Measurements from ENCODE around the gene IP6K2.

The IP6K2 gene

DNA sequence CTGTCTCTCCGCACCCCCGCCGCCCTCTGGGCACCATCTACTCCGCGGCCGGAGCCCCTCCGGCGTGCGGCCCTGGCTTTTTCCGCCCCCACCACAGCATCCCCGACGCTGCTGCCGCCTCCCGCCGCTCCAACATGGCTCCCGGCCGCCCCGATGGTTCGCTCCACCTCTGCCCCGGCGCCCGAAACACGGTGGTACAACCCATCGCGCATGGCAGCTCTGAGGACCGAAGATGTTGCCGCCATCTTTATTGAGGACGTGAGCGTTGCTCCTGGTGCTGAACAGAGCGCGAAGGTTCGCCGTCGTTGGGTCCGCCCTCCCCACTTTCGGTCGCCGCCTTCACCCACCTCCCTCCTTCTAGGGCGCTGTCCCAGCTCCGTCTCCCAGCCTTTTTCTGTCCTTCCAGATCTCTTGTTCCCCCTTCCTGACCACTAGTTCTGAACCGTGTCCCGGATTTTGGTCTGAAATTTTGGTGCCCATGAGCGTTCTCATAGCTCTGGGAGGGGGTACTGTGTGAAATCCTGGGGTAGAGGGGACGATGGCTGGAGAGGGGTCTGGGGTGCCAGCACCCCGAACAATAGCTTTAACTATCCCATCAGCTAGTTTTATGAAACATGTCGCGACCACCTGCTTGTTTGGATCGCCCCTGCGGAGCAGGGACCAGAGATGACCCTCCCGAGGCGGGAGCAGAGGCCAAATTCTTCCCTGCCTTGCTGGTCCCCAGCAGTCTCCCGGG, 54.1 kb downstream of the IP6K2 start, which contains the start of gene CELSR3:
CELSR3 (minus strand) TSS at position 134 of the 736 bp plus-strand sequence. CDS start 252 bp downstream, outside the sequence.
- peak; percentile 56 for DNase-seq

DNA sequence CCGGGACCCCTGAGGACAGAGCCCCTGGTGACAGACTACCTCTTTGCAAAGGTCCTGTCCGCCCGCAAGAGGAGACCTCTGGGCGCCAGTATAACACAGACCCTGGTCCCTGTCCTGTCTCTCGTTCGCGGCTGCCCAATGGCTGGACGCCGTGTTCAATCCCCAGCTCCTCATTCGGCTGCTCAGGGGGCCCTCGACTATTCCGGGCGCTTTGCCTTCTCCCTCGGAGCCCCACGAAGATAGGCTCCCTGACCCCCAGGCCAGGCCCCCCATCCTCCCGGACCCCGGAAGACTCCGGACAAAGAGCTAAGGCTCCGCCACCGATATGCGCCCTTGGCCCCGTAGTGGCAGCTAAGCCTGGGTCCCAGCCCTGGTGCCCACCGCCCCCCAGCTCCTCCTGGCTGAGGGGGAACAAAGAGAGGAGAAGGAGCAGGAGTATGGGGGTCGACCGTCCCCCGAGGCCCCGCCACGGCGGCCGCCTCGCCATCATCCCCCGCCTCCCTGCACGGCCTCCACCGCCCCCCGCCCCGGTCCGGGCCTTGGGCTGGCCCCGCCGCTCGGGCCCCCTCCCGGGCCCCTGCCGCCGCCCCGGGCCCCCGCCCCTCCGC, 54.8 kb downstream of the IP6K2 start:
- DNase-seq: no peak

DNA sequence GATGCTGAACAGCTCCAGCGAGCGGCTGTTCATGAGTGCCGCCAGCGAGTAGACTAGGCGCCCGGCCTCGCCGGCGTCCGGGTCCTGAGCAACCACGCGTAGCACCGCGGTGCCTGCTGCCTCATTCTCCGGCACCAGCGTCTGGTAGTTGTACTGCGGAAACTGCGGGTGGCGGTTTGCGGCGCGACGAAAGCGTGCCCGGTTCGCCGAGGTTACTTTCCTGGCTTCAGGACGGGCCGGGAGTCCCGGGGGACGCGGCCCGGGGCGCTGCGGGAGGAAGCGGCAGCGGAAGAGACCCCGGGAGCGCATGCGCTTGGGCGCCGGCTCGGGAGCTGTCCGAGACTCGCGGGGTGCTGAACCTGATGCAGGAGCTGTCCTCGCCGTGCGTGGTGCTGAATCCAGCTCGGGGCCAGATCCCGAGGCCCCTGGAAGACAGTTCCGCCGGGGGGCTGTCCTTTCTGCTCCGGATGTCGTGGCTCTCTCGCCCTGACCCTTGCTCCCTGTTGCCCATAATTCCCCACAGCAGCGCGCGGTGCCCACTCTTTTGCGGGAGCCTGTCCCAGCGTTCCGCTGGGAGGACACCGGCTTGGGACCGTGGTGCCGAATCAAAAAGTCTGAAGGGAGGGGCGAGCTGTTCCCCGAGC, 55.4 kb downstream of the IP6K2 start:
- DNase-seq: peak; percentile 76

DNA sequence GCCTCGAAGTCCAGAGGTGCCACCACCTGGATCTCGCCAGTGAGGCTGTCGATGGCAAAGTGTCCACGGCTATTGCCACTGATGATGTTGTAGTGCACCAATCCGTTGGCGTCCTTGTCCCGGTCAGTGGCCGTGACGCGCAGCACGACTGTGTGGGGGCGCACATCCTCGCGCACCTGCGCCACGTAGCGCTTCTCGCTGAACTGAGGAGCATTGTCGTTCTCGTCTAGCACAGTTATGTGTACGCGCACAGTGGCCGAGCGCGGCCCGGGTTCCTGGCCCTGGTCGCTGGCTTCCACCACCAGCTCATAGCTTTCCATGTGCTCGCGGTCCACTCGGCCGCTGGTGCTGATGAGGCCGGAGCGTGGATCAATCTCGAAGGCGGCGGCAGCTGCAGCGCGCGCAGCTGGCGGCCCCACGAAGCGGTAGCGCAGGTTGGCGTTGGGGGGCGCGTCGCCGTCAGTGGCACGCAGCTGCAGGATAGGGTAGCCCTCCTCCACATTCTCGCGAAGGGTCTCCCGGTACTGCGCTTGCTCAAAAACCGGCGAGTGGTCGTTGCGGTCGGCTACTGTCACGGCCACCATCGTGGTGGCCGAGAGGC, 56.1 kb downstream of the IP6K2 start:
- no peak for DNase-seq

DNA sequence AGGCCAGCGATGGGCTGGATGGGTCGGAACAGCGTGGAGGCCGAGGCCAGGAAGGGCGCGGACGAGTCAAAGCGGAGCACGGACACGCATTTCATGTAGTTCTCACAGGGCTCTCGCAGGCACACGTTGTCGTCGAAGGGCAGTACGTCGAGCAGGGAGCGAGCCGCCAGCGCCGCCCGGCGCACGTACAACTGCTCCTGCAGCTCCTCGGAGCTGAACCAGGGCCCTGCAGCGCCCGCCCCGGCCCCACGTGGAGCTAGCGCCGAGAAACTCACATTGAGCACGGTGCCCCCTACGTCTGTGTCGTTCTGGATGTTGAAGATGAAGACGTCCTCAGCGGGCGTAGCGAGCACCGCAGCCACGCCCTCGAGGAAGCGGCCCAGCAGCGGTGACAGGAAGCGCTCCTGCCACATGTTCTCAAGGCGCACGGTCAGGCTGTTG, 60.2 kb downstream of the IP6K2 start:
- peak; percentile 34 for DNase-seq

DNA sequence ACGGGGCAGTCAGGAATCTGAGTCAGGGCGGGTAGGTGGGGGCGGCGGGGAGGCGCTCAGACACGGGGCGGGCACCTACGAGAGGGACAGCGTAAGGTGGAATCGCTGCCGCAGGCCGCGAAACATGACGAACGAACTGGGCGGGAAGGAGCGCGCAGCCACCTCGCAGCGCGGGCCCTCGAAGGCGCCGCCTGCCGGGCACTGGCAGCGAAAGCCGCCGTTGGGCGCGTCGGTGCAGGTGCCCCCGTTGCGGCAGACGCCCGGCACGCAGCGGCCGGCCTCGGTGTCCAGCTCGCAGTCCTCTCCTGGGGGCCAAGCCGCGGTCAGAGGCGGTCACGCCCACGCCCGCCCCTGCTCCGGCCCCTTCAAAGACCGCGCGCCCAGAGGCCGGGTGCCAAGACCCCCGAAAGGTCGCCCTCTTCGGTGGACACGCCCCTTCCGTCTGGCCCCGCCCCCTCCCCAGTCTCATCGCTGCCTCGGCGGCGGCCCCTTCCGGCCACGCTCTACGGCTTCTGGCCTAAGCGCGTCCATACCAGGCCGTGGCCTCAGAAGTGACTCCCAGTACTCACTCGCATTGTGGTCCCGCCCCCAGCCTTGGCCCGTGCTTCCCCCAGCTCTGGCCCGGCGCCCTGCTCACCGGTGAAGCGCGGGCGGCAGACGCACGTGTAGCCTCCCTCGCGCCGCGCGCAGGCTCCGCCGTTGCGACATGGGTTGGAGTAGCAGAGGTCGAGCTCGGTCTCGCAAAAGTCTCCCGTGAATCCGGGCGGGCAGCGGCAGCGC, 60.8 kb downstream of the IP6K2 start:
- DNase-seq: peak; percentile 86

DNA sequence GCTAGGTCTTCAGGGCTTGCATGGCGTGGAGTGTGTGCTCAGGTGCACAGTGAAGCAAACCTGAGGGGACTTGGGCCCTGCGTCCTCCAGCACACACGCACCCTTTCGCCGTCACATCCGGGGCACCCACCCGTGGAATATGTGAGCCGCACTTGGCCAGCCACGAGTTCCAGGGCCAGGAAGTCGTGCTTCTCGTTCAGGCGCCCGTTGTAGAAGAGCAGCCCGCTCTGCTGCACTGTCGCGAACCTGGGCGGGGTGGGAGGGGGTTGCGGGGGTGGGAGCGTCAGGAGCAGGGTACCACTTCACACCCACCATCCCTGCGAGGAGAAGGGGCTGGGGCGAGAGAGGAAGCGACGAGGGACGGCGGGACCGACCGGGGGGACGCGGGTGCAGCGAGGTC, 61.4 kb downstream of the IP6K2 start:
- peak; percentile 50 for DNase-seq

DNA sequence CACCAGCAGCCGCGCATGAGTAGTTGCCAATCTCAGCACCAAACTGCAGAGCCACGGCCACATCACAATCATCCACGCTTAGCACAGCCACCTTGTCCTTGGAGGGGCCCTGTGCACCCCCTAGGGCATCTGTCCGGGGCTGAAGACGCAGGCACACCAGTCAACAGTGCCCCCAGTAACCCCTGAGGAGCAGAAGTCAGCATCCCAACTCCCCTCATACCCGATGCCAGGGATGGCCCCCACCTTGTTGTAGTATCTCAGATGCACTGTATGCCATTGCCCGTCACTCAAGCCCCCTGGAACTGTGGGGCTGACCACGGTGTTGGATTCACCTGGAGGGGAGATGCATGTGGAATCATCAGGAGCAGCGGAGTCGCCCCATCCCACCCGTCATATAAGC, 62.0 kb downstream of the IP6K2 start:
- no peak for DNase-seq

DNA sequence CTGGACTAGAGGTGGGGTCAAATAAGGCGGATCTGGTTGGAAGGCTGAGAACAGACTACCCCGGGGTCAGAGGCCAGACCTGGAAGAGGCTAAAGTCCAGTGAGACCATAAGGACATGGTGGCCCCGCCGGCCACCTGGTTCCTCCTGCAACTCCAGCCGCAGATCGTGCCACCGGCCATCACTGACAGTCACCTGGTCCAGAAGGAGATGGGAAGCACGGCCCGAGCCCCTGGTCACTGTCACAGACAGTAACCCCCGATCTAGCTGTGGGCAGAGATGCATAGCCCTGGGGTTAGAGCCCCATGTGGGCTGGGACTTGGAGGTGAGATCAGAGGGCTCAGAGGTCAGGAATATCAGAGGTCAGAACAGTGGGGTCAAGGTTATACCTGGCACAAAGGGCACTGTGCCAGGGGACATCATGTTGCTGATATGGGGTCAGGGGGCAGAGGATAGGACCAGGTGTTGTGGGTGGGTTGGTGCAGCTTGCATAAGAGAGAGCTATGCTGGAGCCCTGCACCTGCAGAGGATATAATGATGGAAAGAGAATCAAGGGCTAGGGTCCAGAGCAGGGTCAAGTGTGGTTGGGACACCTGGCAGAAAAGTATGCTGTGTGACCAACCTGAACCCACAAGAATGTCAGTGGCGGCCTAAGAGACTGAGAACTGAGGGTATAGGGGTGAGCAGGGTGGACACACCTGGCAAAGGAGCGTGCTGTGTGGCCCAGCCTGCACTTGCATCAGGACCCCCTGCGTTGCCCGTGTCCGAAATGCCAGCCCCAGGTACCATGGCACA, 63.9 kb downstream of the IP6K2 start:
- DNase-seq: no peak

DNA sequence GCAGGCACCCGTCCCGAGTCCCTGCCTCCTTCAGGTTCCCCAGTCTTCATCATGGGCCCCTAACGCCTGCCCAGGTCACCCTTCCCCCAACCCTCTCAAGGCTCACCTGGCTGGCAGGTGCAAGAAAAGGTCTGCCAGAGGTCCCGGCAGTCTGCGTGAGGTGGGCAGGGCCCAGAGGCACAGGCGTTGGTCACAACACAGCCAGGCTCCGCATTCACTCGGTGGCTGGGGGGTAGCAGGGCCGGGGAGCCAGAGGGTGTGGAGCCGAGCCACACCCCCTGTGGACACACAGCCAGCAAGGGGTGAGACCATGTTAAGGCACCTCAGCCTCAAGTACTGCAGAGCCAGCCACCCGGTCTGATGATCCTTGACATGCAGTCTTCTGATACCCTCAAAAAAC, 65.2 kb downstream of the IP6K2 start:
- DNase-seq: no peak

DNA sequence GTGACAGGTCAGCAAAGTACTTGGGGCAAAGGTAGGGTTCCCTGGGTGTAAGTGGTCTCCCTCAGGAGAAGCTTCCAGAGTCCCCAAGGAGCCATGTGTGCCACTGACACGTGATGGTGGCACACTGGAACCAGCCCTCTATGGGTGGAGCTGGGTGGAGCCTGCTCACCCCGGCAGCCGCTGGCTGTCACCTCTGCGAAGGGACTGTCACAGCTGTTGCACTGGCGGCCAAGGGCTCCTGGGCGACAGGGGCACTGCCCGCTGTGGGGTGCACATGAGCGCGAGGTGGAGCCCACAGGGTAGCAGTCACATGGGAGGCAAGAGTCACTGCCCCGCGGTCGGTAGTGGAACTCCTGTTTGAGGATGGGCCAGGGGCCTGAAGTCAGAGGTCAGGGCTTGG, 66.3 kb downstream of the IP6K2 start:
- DNase-seq: no peak

DNA sequence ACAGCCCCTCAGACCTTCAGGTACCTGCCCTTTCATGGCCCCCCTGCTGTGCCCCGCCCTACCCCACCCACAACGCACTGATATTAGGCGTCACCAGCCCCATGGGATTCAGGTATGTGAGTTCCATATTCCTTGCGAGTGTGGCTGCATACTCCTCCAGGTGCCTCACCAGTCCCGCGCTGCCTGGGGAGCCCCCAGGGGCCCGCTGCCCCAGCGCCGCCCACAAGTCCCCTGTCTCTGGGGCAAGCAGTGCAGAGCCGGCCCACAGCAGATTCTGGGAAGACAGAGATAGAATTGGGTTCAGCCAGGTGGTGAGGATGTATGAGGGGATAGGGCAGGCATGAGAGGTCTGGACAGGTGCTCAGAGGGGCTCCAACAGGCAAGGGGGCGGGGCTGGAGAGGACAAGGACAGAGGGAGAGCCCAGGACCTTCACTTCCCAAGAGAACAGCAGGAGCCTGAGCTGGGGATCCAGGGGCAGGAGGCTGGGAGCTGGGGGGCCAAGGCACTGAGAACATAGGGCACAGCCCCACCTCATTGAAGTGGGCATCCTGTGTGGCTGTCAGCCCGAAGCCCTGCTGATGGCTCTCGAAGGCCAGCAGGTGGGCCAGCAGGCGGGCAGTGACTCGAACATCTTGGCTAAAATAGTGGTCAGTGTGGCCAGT, 68.7 kb downstream of the IP6K2 start:
- DNase-seq: no peak

DNA sequence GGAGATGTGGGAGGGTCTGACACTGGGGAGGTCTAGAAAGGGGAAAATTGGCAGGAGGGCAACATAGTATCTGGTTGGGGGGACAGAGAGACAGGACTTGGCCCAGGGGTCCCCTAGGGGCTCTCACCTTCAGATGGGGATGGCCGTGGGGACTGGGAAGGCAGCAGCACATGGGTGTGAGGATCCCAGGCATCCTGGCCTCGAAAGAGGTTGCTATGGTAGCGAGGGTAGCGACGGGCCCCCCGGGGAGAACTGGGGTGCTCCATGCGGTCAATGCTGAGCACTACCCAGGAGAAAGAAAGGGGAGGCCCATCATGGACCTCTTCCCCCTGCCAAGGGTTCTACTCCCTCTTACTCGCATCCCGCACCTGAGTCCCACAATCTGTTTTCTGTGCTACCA, 69.3 kb downstream of the IP6K2 start:
- DNase-seq: no peak

DNA sequence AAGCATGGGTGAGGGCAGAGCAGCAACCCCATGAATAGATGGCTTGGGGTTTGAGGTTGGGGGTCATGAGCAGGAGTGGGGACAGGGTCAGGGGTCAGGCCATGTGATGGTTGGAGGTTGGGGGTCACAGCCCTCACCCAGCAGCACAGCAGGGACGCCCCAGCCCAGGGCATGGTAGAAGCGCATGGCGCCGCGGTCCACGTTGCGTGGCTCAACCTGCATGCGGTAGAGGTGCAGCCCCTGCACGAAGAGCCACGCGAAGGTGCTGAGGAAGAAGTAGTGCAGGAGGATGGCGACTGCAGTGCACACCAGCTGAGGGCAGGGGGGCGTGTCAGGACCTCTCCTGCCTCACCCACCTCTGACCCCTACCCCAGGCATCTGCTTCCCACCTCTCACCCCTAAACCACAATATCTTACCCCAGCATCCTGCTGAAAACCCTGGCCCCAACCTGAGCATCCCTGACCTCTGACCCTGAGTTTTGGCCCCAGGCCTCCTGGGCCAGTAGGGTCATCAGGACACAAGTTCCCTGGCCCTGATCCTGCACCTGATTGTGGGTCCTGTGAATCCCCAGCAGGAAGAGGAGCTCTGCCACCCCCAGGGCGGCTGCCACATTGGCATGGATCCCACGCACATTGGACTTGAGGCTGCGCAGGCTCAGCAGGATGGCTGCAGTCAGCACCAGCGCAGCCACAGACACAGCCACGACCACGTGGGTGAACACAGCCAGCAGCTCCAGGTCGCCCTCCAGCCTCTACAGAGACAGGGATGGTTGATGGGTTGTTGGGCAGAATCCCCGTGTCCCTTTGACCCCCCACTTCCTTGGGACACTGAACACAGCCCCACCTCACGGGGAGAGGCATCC, 71.9 kb downstream of the IP6K2 start:
- DNase-seq: no peak

DNA sequence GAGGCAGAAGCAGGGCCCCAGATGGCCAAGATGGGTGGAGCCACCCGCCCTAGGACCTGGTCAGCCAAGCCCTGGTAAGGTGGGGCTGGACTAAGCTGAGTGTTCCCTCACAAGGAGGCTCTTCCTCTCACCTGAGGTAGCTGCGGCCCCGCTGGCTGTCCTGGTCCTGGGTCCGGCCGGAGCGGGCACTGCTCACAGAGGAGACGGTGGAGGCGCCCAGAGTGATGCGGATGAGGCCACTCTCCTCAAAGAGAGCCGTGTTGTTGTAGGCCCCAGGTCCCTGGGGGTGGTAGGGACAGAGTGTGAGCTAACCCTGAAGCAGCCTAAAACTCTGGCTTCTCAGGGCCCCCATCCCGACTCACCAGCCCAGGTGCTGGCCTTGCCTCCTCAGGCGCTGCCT, 74.4 kb downstream of the IP6K2 start:
- no peak for DNase-seq

DNA sequence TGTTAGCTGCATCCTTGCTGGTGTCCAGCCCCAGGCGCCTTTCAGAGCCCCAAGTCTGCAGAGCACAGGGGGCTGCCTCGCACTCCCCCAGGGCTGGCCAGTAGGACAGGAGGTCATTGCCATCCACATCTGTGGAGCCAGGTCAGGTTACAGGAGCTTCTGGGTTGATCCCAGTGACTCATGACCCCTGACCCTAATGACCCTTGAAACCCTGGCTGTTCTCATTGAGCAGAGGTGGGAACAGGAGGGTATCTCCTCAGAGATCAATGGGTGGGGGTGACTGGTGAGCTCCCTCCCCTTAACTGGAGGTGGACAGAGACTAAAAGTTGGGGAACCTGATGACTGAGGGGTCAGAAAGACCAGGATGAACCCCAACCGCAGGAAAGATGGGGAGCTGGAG, 75.6 kb downstream of the IP6K2 start:
- no peak for DNase-seq

DNA sequence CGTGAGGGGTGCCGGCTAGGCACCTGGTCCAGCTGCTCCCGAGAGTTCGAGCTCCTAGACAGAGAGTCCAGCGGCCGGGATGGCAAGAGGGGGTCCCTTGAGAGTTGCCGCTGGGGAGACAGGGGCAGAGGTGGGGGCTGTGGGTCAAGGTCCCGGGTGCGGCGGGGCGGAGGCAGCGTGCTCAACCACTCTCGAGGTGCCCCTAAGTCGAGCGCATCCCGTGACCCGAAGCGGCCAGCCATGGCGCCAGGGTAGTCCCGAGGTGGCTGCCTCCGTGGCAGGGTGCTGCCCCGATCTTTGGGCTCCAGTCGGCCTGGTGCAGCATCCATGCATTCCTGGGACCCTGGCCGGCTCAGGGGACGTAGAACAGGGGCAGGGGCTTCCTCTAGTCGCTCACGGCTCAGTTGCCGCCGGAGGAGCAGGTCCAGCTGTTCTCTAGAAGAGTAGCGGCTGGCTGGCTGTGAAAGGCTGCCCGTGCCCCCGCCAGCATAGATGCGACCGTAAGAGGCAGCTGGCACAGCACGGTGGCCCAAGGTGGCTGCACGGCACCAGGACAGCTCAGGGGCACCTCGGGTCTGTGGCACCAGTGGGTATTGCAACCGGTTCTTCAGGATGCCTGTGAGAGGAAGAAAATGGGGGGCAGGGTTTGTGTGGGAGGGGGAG, 76.9 kb downstream of the IP6K2 start:
- no peak for DNase-seq
